ENCODE measurements around the gene ANKS4B. TPM values are rescaled to one million over a fixed set of nuclear protein-coding genes. Genes with fewer than 3 reads are reported as not detected.
"Not testable (repeated sequence)": the region's sequence is repeated elsewhere in the genome, so short reads cannot be mapped to it uniquely, and the experiment has no call there.

ANKS4B gene
- total RNA-seq, 1 experiment from 2014 or later, result not detected

DNA sequence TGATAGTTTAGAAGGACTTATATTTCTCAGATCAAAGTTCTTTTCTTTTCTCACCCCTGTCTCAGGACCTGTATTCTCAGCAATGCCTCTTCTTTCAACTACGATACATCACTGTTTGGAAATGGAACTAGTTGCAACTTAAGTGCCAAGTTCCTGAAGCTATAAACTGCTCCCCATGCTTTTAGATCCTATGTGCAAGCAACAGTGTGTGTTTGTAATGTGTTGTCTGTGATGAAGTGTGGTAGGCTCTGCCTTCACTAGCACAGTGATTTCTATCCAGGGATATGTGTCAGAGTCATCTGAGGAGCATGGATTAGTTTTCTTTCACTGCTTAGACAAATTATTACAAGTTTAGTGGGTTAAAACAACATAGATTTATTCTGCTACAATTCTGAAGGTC is 40.5 kb upstream of the ANKS4B start:
- ATAC-seq (no peak), DNase-seq (ENCODE audit: low read depth, low spot score) (no peak)
- Histone ChIP-seq H3K27ac (ENCODE audit: low read length) (no peak overlapping the region), H3K27me3 (ENCODE audit: control insufficient read depth, insufficient read depth, low read length) (peaks cover 14% of the 10 kb centered on the region), H3K4me1 (ENCODE audit: control insufficient read depth, insufficient read depth, low read length) (0 out of 2 replicates have a peak, but pooled peaks cover 4% of the 10 kb centered on the region), H3K4me3 (ENCODE audit: low read depth in 2 of 2, low read length in 2 of 2) (no peak overlapping the region), H3K36me3 (ENCODE audit: control insufficient read depth, insufficient read depth, low read length) (no peaks in the 10 kb centered on the region), H3K9me3 (ENCODE audit: control insufficient read depth, insufficient read depth, low read depth, low read length) (no peaks in the 10 kb centered on the region)
- CTCF ChIA-PET, result no interaction called here
- POLR2A ChIA-PET, result no interaction called here
- TF ChIP-seq, protein P1, sequence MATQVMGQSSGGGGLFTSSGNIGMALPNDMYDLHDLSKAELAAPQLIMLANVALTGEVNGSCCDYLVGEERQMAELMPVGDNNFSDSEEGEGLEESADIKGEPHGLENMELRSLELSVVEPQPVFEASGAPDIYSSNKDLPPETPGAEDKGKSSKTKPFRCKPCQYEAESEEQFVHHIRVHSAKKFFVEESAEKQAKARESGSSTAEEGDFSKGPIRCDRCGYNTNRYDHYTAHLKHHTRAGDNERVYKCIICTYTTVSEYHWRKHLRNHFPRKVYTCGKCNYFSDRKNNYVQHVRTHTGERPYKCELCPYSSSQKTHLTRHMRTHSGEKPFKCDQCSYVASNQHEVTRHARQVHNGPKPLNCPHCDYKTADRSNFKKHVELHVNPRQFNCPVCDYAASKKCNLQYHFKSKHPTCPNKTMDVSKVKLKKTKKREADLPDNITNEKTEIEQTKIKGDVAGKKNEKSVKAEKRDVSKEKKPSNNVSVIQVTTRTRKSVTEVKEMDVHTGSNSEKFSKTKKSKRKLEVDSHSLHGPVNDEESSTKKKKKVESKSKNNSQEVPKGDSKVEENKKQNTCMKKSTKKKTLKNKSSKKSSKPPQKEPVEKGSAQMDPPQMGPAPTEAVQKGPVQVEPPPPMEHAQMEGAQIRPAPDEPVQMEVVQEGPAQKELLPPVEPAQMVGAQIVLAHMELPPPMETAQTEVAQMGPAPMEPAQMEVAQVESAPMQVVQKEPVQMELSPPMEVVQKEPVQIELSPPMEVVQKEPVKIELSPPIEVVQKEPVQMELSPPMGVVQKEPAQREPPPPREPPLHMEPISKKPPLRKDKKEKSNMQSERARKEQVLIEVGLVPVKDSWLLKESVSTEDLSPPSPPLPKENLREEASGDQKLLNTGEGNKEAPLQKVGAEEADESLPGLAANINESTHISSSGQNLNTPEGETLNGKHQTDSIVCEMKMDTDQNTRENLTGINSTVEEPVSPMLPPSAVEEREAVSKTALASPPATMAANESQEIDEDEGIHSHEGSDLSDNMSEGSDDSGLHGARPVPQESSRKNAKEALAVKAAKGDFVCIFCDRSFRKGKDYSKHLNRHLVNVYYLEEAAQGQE (IDR thresholded peaks at IDR 0.05; ENCODE audit: insufficient read depth in 1 of 2, low read depth in 2 of 2, low read length in 1 of 2), result no peak
- TF ChIP-seq TCF7L2 (IDR thresholded peaks at IDR 0.05; ENCODE audit: low read depth, low read length) (no peak), SIN3A (IDR thresholded peaks at IDR 0.05; ENCODE audit: borderline replicate concordance, insufficient read depth, low read depth, low read length) (no peak), POLR2AphosphoS5 (IDR thresholded peaks at IDR 0.05; ENCODE audit: low read depth, low read length) (no peak)
- TF ChIP-seq, protein P2, sequence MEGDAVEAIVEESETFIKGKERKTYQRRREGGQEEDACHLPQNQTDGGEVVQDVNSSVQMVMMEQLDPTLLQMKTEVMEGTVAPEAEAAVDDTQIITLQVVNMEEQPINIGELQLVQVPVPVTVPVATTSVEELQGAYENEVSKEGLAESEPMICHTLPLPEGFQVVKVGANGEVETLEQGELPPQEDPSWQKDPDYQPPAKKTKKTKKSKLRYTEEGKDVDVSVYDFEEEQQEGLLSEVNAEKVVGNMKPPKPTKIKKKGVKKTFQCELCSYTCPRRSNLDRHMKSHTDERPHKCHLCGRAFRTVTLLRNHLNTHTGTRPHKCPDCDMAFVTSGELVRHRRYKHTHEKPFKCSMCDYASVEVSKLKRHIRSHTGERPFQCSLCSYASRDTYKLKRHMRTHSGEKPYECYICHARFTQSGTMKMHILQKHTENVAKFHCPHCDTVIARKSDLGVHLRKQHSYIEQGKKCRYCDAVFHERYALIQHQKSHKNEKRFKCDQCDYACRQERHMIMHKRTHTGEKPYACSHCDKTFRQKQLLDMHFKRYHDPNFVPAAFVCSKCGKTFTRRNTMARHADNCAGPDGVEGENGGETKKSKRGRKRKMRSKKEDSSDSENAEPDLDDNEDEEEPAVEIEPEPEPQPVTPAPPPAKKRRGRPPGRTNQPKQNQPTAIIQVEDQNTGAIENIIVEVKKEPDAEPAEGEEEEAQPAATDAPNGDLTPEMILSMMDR (IDR thresholded peaks at IDR 0.05), result no peak
- in situ Hi-C loops (cut with HindIII; ENCODE audit: low pct_unique_long_range_greater_than_20kb, low sequenced_read_pairs), result loop anchor here (25.0 kb wide), 1 partner anchor 94 kb away; the partner anchor contains the start of gene CRYM
- intact Hi-C loops (cut with micrococcal nuclease; ENCODE audit: unreplicated experiment), result loop anchor here (10.0 kb wide), 1 partner anchor 82 kb away; the partner anchor contains the start of gene CRYM
- BruUV-seq (replicated peaks), result no TSS peak

DNA sequence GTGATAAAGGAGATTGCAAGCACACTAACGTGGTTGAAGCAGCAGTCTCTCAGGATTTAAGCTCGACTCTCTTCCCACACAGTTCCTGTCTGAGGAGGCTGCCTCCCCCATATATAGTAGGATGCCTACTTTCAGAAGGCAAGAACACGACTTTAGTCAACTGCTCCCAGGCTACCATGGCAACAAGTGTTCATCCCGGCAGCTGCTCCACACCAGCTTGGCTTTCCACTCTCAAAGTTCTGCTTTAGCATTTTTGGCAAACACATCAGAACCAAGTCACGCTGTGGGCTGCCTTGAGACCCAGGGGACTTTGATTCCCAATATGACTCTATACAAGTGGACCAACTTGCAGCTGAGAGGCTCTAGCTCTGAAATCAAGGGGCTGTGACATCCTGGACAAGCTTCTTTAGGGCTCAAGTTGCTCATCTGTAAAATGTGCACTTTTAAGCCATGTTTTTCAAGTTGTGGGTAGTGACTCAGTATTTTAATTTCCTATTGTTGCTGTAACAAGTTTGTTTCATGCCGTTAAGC is 38.7 kb upstream of the ANKS4B start:
- no peak for ATAC-seq
- Histone ChIP-seq H3K4me3 (ENCODE audit: low read depth in 2 of 2, low read length in 2 of 2) (no peak overlapping the region), H3K36me3 (ENCODE audit: control insufficient read depth, insufficient read depth, low read length) (no peaks in the 10 kb centered on the region), H3K4me1 (ENCODE audit: control insufficient read depth, insufficient read depth, low read length) (no peaks in the 10 kb centered on the region), H3K9me3 (ENCODE audit: control insufficient read depth, insufficient read depth, low read depth, low read length) (no peaks in the 10 kb centered on the region), H3K27ac (ENCODE audit: low read length) (no peak overlapping the region), H3K27me3 (ENCODE audit: control insufficient read depth, insufficient read depth, low read length) (peaks cover 14% of the 10 kb centered on the region)
- ChIA-PET POLR2A (interaction anchor here (0.6 kb wide), 1 partner anchor 104 kb away, joined by 4 read pairs; no protein-coding TSS in a partner anchor), CTCF (no interaction called here)
- no TSS peak for BruUV-seq (replicated peaks)
- intact Hi-C loops (cut with micrococcal nuclease; ENCODE audit: unreplicated experiment) (loop anchor here (10.0 kb wide), 1 partner anchor 80 kb away; the partner anchor contains the start of gene CRYM), in situ Hi-C loops (cut with HindIII; ENCODE audit: low pct_unique_long_range_greater_than_20kb, low sequenced_read_pairs) (loop anchor here (25.0 kb wide), 1 partner anchor 92 kb away; the partner anchor contains the start of gene CRYM)
- DNase-seq (ENCODE audit: low read depth, low spot score), result no peak
- no peak for TF ChIP-seq SIN3A (IDR thresholded peaks at IDR 0.05; ENCODE audit: borderline replicate concordance, insufficient read depth, low read depth, low read length)

DNA sequence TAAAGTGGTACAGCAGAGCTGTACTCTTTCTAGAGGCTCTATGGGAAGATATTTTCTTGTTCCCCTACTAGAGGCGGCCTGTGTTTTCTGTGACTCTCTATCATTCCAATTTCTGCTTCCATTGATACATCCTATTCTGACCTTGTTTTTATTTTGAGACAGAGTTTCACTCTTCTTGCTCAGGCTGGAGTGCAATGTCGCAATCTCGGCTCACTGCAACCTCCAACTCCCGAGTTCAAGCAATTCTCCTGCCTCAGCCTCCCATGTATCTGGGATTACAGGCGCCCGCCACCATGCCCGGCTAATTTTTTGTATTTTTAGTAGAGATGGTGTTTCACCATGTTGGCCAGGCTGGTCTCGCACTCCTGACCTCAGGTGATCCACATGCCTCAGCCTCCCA is 38.2 kb upstream of the ANKS4B start:
- H3K27me3 ChIP-seq (ENCODE audit: control insufficient read depth, insufficient read depth, low read length), result peaks cover 14% of the 10 kb centered on the region
- CTCF ChIA-PET; H3K9me3 ChIP-seq (ENCODE audit: control insufficient read depth, insufficient read depth, low read depth, low read length); H3K36me3 ChIP-seq (ENCODE audit: control insufficient read depth, insufficient read depth, low read length); H3K4me1 ChIP-seq (ENCODE audit: control insufficient read depth, insufficient read depth, low read length); H3K27ac ChIP-seq (ENCODE audit: low read length); DNase-seq (ENCODE audit: low read depth, low spot score); H3K4me3 ChIP-seq (ENCODE audit: low read depth in 2 of 2, low read length in 2 of 2); BruUV-seq (replicated peaks); ATAC-seq: not testable (repeated sequence)
- in situ Hi-C loops (cut with HindIII; ENCODE audit: low pct_unique_long_range_greater_than_20kb, low sequenced_read_pairs), result loop anchor here (25.0 kb wide), 1 partner anchor 92 kb away; the partner anchor contains the start of gene CRYM
- POLR2A ChIA-PET, result interaction anchor here (0.6 kb wide), 1 partner anchor 103 kb away, joined by 4 read pairs; no protein-coding TSS in a partner anchor
- intact Hi-C loops (cut with micrococcal nuclease; ENCODE audit: unreplicated experiment), result loop anchor here (10.0 kb wide), 1 partner anchor 79 kb away; the partner anchor contains the start of gene CRYM
